Sigmoid colon (tissue), 4 donors: ENCODE results near the gene ZNG1A.
"Not testable (repeated sequence)": the region's sequence is repeated elsewhere in the genome, so short reads cannot be mapped to it uniquely, and the experiment has no call there.

Experiments
- POLR2AphosphoS5 ChIP-seq, 4 donors: sonication (generic); formaldehyde crosslinking; IDR thresholded peaks; one replicate each; pipeline ENCODE4 v1.6.1; 2017; ENCODE audit warnings: antibody characterized with exemption in 4 of 4
- TF ChIP-seq, protein P1 (sequence below), 4 experiments: fragments of 450-650 bp in 3 of 4; fragments of 200-600 bp in 1 of 4; IDR thresholded peaks; one replicate each; pipeline ENCODE4 v1.5.1; 2016 to 2019; ENCODE audit warnings: antibody characterized with exemption in 4 of 4, mild to moderate bottlenecking in 3 of 4, moderate library complexity in 2 of 4

- TF ChIP-seq, protein P1, sequence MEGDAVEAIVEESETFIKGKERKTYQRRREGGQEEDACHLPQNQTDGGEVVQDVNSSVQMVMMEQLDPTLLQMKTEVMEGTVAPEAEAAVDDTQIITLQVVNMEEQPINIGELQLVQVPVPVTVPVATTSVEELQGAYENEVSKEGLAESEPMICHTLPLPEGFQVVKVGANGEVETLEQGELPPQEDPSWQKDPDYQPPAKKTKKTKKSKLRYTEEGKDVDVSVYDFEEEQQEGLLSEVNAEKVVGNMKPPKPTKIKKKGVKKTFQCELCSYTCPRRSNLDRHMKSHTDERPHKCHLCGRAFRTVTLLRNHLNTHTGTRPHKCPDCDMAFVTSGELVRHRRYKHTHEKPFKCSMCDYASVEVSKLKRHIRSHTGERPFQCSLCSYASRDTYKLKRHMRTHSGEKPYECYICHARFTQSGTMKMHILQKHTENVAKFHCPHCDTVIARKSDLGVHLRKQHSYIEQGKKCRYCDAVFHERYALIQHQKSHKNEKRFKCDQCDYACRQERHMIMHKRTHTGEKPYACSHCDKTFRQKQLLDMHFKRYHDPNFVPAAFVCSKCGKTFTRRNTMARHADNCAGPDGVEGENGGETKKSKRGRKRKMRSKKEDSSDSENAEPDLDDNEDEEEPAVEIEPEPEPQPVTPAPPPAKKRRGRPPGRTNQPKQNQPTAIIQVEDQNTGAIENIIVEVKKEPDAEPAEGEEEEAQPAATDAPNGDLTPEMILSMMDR (IDR thresholded peaks at IDR 0.05): not testable (repeated sequence)
- TF ChIP-seq POLR2AphosphoS5 (IDR thresholded peaks at IDR 0.05): not testable (repeated sequence)
Measured at GRCh38 chr9:219036-219435, 40.2 kb upstream of the ZNG1A start.
